IMR-90 (cell line): ENCODE measurements around the gene RGMB. TPM values are rescaled to one million over a fixed set of nuclear protein-coding genes. Genes with fewer than 3 reads are reported as not detected.

ENCODE experiments used
- ATAC-seq: fragments of 200-7000 bp; cut with Tn5 transposase; 2 replicates; pipeline ENCODE4 v1.9.1; 2020; ENCODE audit warnings: low read depth, mild to moderate bottlenecking, moderate library complexity
- BruUV-seq: library from RNA; stranded (reverse); fragments of 400-500 nt; replicated peaks from 2 replicates; lab custom pipeline; 2021; lab: Mats Ljungman, UMichigan
- CTCF ChIA-PET: fragments of 300-600 bp; formaldehyde crosslinking; extraction: SDS; loops from one replicate; lab custom pipeline; 2021; ENCODE audit warnings: antibody characterized with exemption; lab: Yijun Ruan, JAX
- POLR2A ChIA-PET: fragments of 300-600 bp; sonication (Branson Sonifier 250); formaldehyde crosslinking; loops from one replicate; lab custom pipeline; 2022; ENCODE audit warnings: antibody characterized with exemption; ENCODE audit not compliant: unreplicated experiment; lab: Charles Lee
- DNase-seq: peaks from one replicate; pipeline ENCODE4 v3.0.0; 2013
- H2AFZ ChIP-seq: replicated peaks from 2 replicates; pipeline ENCODE3; 2013; ENCODE audit warnings: low read length, mild to moderate bottlenecking; ENCODE audit not compliant: poor library complexity
- H2AK5ac ChIP-seq: 2 replicates; pipeline ENCODE4 v1.6.1; 2013; ENCODE audit warnings: low read depth, low read length, inconsistent platforms
- H2AK9ac ChIP-seq: replicated peaks from 2 replicates; pipeline ENCODE3; 2013; ENCODE audit warnings: mild to moderate bottlenecking, low read depth, low read length, moderate library complexity; ENCODE audit not compliant: poor library complexity
- H2BK120ac ChIP-seq: 2 replicates; pipeline ENCODE4 v1.6.1; 2013; ENCODE audit warnings: low read depth, low read length, inconsistent platforms
- H2BK15ac ChIP-seq: 3 replicates; pipeline ENCODE4 v1.6.1; 2013; ENCODE audit warnings: low read depth, low read length, inconsistent platforms
- H2BK20ac ChIP-seq: 2 replicates; pipeline ENCODE4 v1.6.1; 2013; ENCODE audit warnings: low read depth, mild to moderate bottlenecking, inconsistent platforms, low read length, moderate library complexity
- H2BK5ac ChIP-seq: 2 replicates; pipeline ENCODE4 v1.6.1; 2013; ENCODE audit warnings: mild to moderate bottlenecking, low read depth, low read length, inconsistent platforms; ENCODE audit not compliant: poor library complexity, severe bottlenecking
- H3K14ac ChIP-seq: replicated peaks from 2 replicates; pipeline ENCODE4 v1.6.1; 2013; ENCODE audit warnings: low read depth, low read length, inconsistent platforms
- H3K18ac ChIP-seq: 2 replicates; pipeline ENCODE4 v1.6.1; 2013; ENCODE audit warnings: low read depth, low read length, control low read depth
- H3K23ac ChIP-seq: 2 replicates; pipeline ENCODE4 v1.6.1; 2013; ENCODE audit warnings: low read depth, low read length, inconsistent platforms
- H3K27ac ChIP-seq: 2 replicates; pipeline ENCODE4 v1.5.1; 2013; ENCODE audit warnings: mild to moderate bottlenecking, control low read depth, low read length; ENCODE audit not compliant: insufficient read depth
- H3K27me3 ChIP-seq: 2 replicates; pipeline ENCODE4 v1.6.1; 2013; ENCODE audit warnings: low read length; ENCODE audit not compliant: control insufficient read depth, insufficient read depth
- H3K36me3 ChIP-seq: 2 replicates; pipeline ENCODE4 v1.6.1; 2013; ENCODE audit warnings: low read length, mixed read lengths; ENCODE audit not compliant: control insufficient read depth, insufficient read depth
- H3K4ac ChIP-seq: 2 replicates; pipeline ENCODE4 v1.6.1; 2013; ENCODE audit warnings: low read depth, low read length, inconsistent platforms
- H3K4me1 ChIP-seq: 2 replicates; pipeline ENCODE4 v1.6.1; 2013; ENCODE audit warnings: low read length, mixed read lengths; ENCODE audit not compliant: control insufficient read depth, insufficient read depth
- H3K4me2 ChIP-seq: 2 replicates; pipeline ENCODE4 v1.6.1; 2013; ENCODE audit warnings: low read depth, mild to moderate bottlenecking, control low read depth, low read length, moderate library complexity
- H3K4me3 ChIP-seq: 2 replicates; pipeline ENCODE4 v1.5.1; 2013; ENCODE audit warnings: low read depth, mild to moderate bottlenecking, control low read depth, low read length, moderate library complexity; ENCODE audit not compliant: insufficient read depth
- H3K56ac ChIP-seq: 2 replicates; pipeline ENCODE4 v1.6.1; 2013; ENCODE audit warnings: low read length, inconsistent platforms; ENCODE audit not compliant: insufficient read depth; ENCODE audit errors: extremely low read depth
- H3K79me1 ChIP-seq, 2 experiments: 2 replicates each; pipeline ENCODE4 v1.6.1; 2013; ENCODE audit warnings: low read length in 2 of 2, inconsistent platforms in 1 of 2, low read depth in 1 of 2
- H3K9ac ChIP-seq: 2 replicates; pipeline ENCODE4 v1.6.1; 2013; ENCODE audit warnings: low read depth, low read length, control low read depth
- H3K9me1 ChIP-seq: 2 replicates; pipeline ENCODE4 v1.6.1; 2013; ENCODE audit warnings: low read length, inconsistent platforms; ENCODE audit not compliant: insufficient read depth
- H3K9me3 ChIP-seq: 2 replicates; pipeline ENCODE4 v1.6.1; 2013; ENCODE audit warnings: low read length; ENCODE audit not compliant: control insufficient read depth, insufficient read depth
- H4K20me1 ChIP-seq: 2 replicates; pipeline ENCODE4 v1.6.1; 2013; ENCODE audit warnings: low read length, inconsistent platforms; ENCODE audit not compliant: insufficient read depth
- H4K5ac ChIP-seq: 2 replicates; pipeline ENCODE4 v1.6.1; 2013; ENCODE audit warnings: mild to moderate bottlenecking, low read depth, low read length, control low read depth
- H4K8ac ChIP-seq, 2 experiments: 2 replicates each; pipeline ENCODE4 v1.6.1; 2013; ENCODE audit warnings: low read depth in 2 of 2, low read length in 2 of 2, control low read depth in 1 of 2, inconsistent platforms in 1 of 2
- H4K91ac ChIP-seq: 2 replicates; pipeline ENCODE4 v1.6.1; 2013; ENCODE audit warnings: low read depth, low read length, inconsistent platforms; ENCODE audit not compliant: insufficient read depth
- CEBPB ChIP-seq: IDR thresholded peaks from 2 replicates; pipeline ENCODE4 v1.6.1; 2012; ENCODE audit warnings: low read depth, low read length, improper control_type of control experiment
- CHD1 ChIP-seq: IDR thresholded peaks from 2 replicates; pipeline ENCODE4 v1.6.1; 2012; ENCODE audit warnings: low read depth, low read length, improper control_type of control experiment
- CTCF ChIP-seq: conservative IDR thresholded peaks from 2 replicates; pipeline ENCODE4 v1.5.1; 2012; ENCODE audit warnings: mild to moderate bottlenecking, low read depth, low read length, improper control_type of control experiment
- ELK1 ChIP-seq: fragments of 150-350 bp; IDR thresholded peaks from 2 replicates; pipeline ENCODE4 v1.6.1; 2016; ENCODE audit warnings: low read depth, mild to moderate bottlenecking, low read length, moderate library complexity, borderline replicate concordance
- FOS ChIP-seq: fragments of 150-350 bp; IDR thresholded peaks from 2 replicates; pipeline ENCODE4 v1.6.1; 2016; ENCODE audit warnings: low read depth, low read length
- MAFK ChIP-seq: IDR thresholded peaks from 2 replicates; pipeline ENCODE4 v1.6.1; 2012; ENCODE audit warnings: low read depth, low read length, improper control_type of control experiment
- RFX5 ChIP-seq: IDR thresholded peaks from 2 replicates; pipeline ENCODE4 v1.8.0; 2012; ENCODE audit warnings: low read depth, mild to moderate bottlenecking, low read length, moderate library complexity
- USF2 ChIP-seq: fragments of 150-350 bp; IDR thresholded peaks from 2 replicates; pipeline ENCODE4 v1.6.1; 2017; ENCODE audit warnings: mild to moderate bottlenecking, antibody characterized with exemption, low read length, low read depth
- WGBS, 2 experiments: methylation state at CpG; one replicate each; pipeline versions ENCODE4 v1.1.5 to v1.1.7; 2013; ENCODE audit warnings: missing lambda C conversion rate in 2 of 2; ENCODE audit not compliant: insufficient read length in 1 of 2; ENCODE audit errors: extremely low coverage in 2 of 2; 5-methylcytosine and 5-hydroxymethylcytosine counted together
- dilution Hi-C: fragments of 300-500 bp; cut with HindIII; formaldehyde crosslinking; loops from one replicate; pipeline ENCODE4 v1.14.3; 2018; ENCODE audit warnings: low sequenced_read_pairs; ENCODE audit not compliant: unreplicated experiment
- in situ Hi-C: fragments of 300-500 bp; cut with MboI; formaldehyde crosslinking; loops from 3 replicates; pipeline ENCODE4 v1.14.3; 2019; ENCODE audit warnings: low sequenced_read_pairs, inconsistent platforms, mixed read lengths
- intact Hi-C: fragments of 100-400 bp; cut with micrococcal nuclease; formaldehyde crosslinking; loops from 2 replicates; pipeline ENCODE4 v1.10.0; 2022
- polyA plus RNA-seq, 3 experiments: library from polyadenylated mRNA; depleted of rRNA; stranded (reverse); fragments of >200 nt; gene quantifications; 2 replicates each; pipeline ENCODE4 v1.2.3, GENCODE V29; 2012; ENCODE audit warnings: low replicate concordance in 1 of 3
- total RNA-seq: library from RNA; depleted of rRNA; stranded (reverse); fragments of >200 nt; gene quantifications from 2 replicates; pipeline ENCODE4 v1.2.3, GENCODE V29; 2012

Gene RGMB
- total and polyA plus RNA-seq, 2 of the 4 experiments (the other 2 are of a cell fraction): 74.4 to 129 TPM

GRCh38 chr5:98780390-98780789 lies 6.9 kb downstream of the RGMB start (continued):
- TF ChIP-seq ELK1 (no peak), USF2 (no peak)

- no peak overlapping the region for H2BK15ac ChIP-seq
- H2BK120ac ChIP-seq: no peak overlapping the region
- no peaks in the 10 kb centered on the region for H3K27me3 ChIP-seq
- no peak for TF ChIP-seq CEBPB
- no peak for TF ChIP-seq MAFK
- no peak for TF ChIP-seq FOS
- no peak for TF ChIP-seq CHD1
- no peak for TF ChIP-seq RFX5
- TF ChIP-seq CTCF: no peak
- dilution Hi-C loops: no loop called here
- H4K5ac ChIP-seq: no peak overlapping the region
- no peak overlapping the region for H3K4ac ChIP-seq
- no peak overlapping the region for H3K9ac ChIP-seq
- no TSS peak for BruUV-seq
- no peak overlapping the region for H4K91ac ChIP-seq
- POLR2A ChIA-PET: no interaction called here
- H3K18ac ChIP-seq: no peak overlapping the region
- peaks cover 32% of the 10 kb centered on the region for H3K36me3 ChIP-seq
- H3K4me2 ChIP-seq: peak overlapping the region; percentile 18; the same call in 1 of the 2 replicates
- peaks cover 96% of the 10 kb centered on the region for H4K20me1 ChIP-seq
- no peak overlapping the region for H2AK9ac ChIP-seq
- no peaks in the 10 kb centered on the region for H3K9me3 ChIP-seq
- no peak overlapping the region for H3K4me3 ChIP-seq
- H2BK5ac ChIP-seq: no peak overlapping the region
- no peak for ATAC-seq
- no peak overlapping the region for H3K56ac ChIP-seq
- no peak overlapping the region for H2AFZ ChIP-seq
- no peak overlapping the region for H2BK20ac ChIP-seq
- WGBS, 2 experiments: no CpG with 5 or more reads among the region's 2 CpGs
- H3K27ac ChIP-seq: no peak overlapping the region
- peaks cover 27% of the 10 kb centered on the region for H3K4me1 ChIP-seq
- peaks cover 27% of the 10 kb centered on the region for H3K9me1 ChIP-seq
- H3K23ac ChIP-seq: no peak overlapping the region; the same call in 1 of the 2 replicates
- H2AK5ac ChIP-seq: no peak overlapping the region
- CTCF ChIA-PET: interaction anchor here (0.7 kb wide), 1 partner anchor 15 kb away, joined by 3 read pairs; no protein-coding TSS in a partner anchor
- no peak for DNase-seq
- H3K79me1 ChIP-seq: peaks cover 0 to 35% of the 10 kb centered on the region in 2 experiments; a peak in 3 of 4 replicates
- in situ Hi-C loops: loop anchor here (25.0 kb wide), 1 partner anchor 1244 kb away; no protein-coding TSS in a partner anchor
- no peak overlapping the region for H4K8ac ChIP-seq
- H3K14ac ChIP-seq: no peak overlapping the region
- intact Hi-C loops: no loop called here
Observed at GRCh38 chr5:98781520-98781919, 8.1 kb downstream of the RGMB start.
